OCI-LY1 (cell line): Measurements from ENCODE around the gene MFSD12.

Experiments used
- H2AFZ ChIP-seq: fragments of 200-600 bp; sonication (generic), shearing (Covaris generic); 2 replicates; pipeline ENCODE4 v1.6.0; 2014; ENCODE audit warnings: antibody characterized with exemption, mild to moderate bottlenecking, low read length
- H3F3A ChIP-seq: fragments of 200-600 bp; sonication (generic), shearing (Covaris generic); 2 replicates; pipeline ENCODE4 v1.6.0; 2014; ENCODE audit warnings: mild to moderate bottlenecking, antibody characterized with exemption, low read length, moderate library complexity; ENCODE audit not compliant: insufficient read depth
- H3K27ac ChIP-seq: fragments of 200-600 bp; sonication (generic); 2 replicates; pipeline ENCODE4 v1.5.1; 2014; ENCODE audit warnings: low read length, mixed run types, mild to moderate bottlenecking, low read depth; ENCODE audit not compliant: poor library complexity, severe bottlenecking
- H3K27me3 ChIP-seq: fragments of 200-600 bp; sonication (generic); 2 replicates; pipeline ENCODE4 v1.6.0; 2014; ENCODE audit warnings: antibody characterized with exemption, mild to moderate bottlenecking, low read length, moderate library complexity; ENCODE audit not compliant: insufficient read depth
- H3K36me3 ChIP-seq: fragments of 200-600 bp; sonication (generic); 2 replicates; pipeline ENCODE4 v1.6.1; 2014; ENCODE audit warnings: mild to moderate bottlenecking, antibody characterized with exemption, low read length, moderate library complexity, mixed read lengths; ENCODE audit not compliant: insufficient read depth
- H3K4me1 ChIP-seq: fragments of 200-600 bp; sonication (generic); 2 replicates; pipeline ENCODE4 v1.5.1; 2014; ENCODE audit warnings: mild to moderate bottlenecking, low read length, moderate library complexity; ENCODE audit not compliant: insufficient read depth, severe bottlenecking
- H3K4me2 ChIP-seq: fragments of 200-600 bp; sonication (generic), shearing (Covaris generic); 2 replicates; pipeline ENCODE4 v1.6.1; 2014; ENCODE audit warnings: low read length
- H3K4me3 ChIP-seq: fragments of 200-600 bp; sonication (generic); 2 replicates; pipeline ENCODE4 v1.5.1; 2014; ENCODE audit warnings: low read length, low read depth, mild to moderate bottlenecking, mixed read lengths; ENCODE audit not compliant: poor library complexity, severe bottlenecking
- H3K79me2 ChIP-seq: fragments of 200-600 bp; shearing (Covaris generic); 2 replicates; pipeline ENCODE4 v1.6.1; 2016; ENCODE audit warnings: mixed run types, low read length, mixed read lengths; ENCODE audit not compliant: insufficient read depth
- H3K9ac ChIP-seq: fragments of 200-600 bp; sonication (generic), shearing (Covaris generic); 2 replicates; pipeline ENCODE4 v1.6.1; 2014; ENCODE audit warnings: mild to moderate bottlenecking, low read length, mixed read lengths
- H3K9me2 ChIP-seq: fragments of 200-600 bp; sonication (generic), shearing (Covaris generic); 2 replicates; pipeline ENCODE4 v1.6.1; 2014; ENCODE audit warnings: low read depth, mild to moderate bottlenecking, low read length, mixed read lengths
- H3K9me3 ChIP-seq: fragments of 200-600 bp; shearing (Covaris generic); 2 replicates; pipeline ENCODE4 v1.6.1; 2014; ENCODE audit warnings: low read length, mixed read lengths
- H4K20me1 ChIP-seq: fragments of 200-600 bp; sonication (generic), shearing (Covaris generic); 2 replicates; pipeline ENCODE4 v1.6.0; 2016; ENCODE audit warnings: mild to moderate bottlenecking, low read length; ENCODE audit not compliant: insufficient read depth
- CTCF ChIP-seq: fragments of 200-600 bp; sonication (generic), shearing (Covaris generic); IDR thresholded peaks from 2 replicates; pipeline ENCODE4 v1.5.1; 2017; ENCODE audit warnings: mild to moderate bottlenecking, antibody characterized with exemption, low read length, moderate library complexity, mixed read lengths
- EZH2 ChIP-seq: fragments of 200-600 bp; sonication (generic), shearing (Covaris generic); IDR thresholded peaks from 2 replicates; pipeline ENCODE4 v1.8.0; 2017; ENCODE audit warnings: borderline replicate concordance, mixed run types, mild to moderate bottlenecking, antibody characterized with exemption, low read length, moderate library complexity, mixed read lengths

The MFSD12 gene

DNA sequence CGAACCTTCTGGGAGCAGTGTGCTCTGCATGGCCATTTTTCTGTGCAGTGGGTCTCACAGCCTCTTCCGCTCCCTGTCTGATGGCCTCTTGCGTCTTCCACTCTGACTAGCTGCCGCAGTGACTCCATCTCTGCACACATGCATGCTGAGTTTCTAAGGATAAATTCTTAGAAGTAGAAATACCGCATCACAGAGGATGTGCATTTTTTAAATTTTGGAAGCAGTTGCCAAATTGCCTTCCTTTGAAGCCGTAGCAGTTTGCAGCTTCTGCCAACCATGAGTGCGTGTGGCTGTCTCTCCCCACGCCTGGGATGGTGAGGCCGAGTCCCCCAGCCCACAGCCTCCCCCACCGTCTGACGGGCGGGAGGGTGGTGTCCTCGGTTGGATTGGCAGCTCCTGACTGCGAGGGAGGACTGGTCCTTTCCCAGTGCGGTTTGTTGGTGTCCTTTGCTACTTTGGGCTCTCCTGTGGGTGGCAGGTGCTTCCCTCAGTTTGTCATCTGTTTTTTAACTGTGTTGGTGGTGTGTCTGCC lies 41.4 kb downstream of the MFSD12 start:
- no peaks in the 10 kb centered on the region for H3K27me3 ChIP-seq
- peaks cover 17% of the 10 kb centered on the region; the same call in 1 of the 2 replicates for H3K36me3 ChIP-seq
- no peaks in the 10 kb centered on the region for H4K20me1 ChIP-seq
- peak overlapping the region; percentile 33; the same call in 1 of the 2 replicates for H3K4me2 ChIP-seq
- peaks cover 17% of the 10 kb centered on the region for H3K4me1 ChIP-seq
- no peak overlapping the region for H3K4me3 ChIP-seq
- H3K27ac ChIP-seq = peak overlapping the region; percentile 92
- no peak overlapping the region; the same call in 1 of the 2 replicates for H3K9ac ChIP-seq
- TF ChIP-seq EZH2 (no peak), CTCF (no peak)
- no peak overlapping the region for H2AFZ ChIP-seq
- H3K9me2 ChIP-seq = no peaks in the 10 kb centered on the region
- H3K79me2 ChIP-seq = no peaks in the 10 kb centered on the region
- H3K9me3 ChIP-seq = no peaks in the 10 kb centered on the region
- H3F3A ChIP-seq = no peaks in the 10 kb centered on the region

GRCh38 chr19:3514930-3515329 lies 42.5 kb downstream of the MFSD12 start:
- no peaks in the 10 kb centered on the region for H3F3A ChIP-seq
- no peaks in the 10 kb centered on the region for H4K20me1 ChIP-seq
- H3K27me3 ChIP-seq = no peaks in the 10 kb centered on the region
- peaks cover 14% of the 10 kb centered on the region; the same call in 1 of the 2 replicates for H3K36me3 ChIP-seq
- no peaks in the 10 kb centered on the region for H3K9me2 ChIP-seq
- TF ChIP-seq EZH2 (no peak), CTCF (no peak)
- no peaks in the 10 kb centered on the region for H3K9me3 ChIP-seq
- no peak overlapping the region for H3K4me2 ChIP-seq
- H3K4me1 ChIP-seq = peaks cover 17% of the 10 kb centered on the region
- H2AFZ ChIP-seq = no peak overlapping the region
- no peaks in the 10 kb centered on the region; the same call in 1 of the 2 replicates for H3K79me2 ChIP-seq
- no peak overlapping the region for H3K27ac ChIP-seq
- no peak overlapping the region for H3K9ac ChIP-seq
- no peak overlapping the region for H3K4me3 ChIP-seq

- Histone ChIP-seq H3K27ac (no peak overlapping the region), H3K9me3 (no peaks in the 10 kb centered on the region), H3F3A (no peaks in the 10 kb centered on the region), H3K9me2 (no peaks in the 10 kb centered on the region), H3K36me3 (peaks cover 17% of the 10 kb centered on the region; the same call in 1 of the 2 replicates), H2AFZ (no peak overlapping the region), H3K27me3 (no peaks in the 10 kb centered on the region), H3K79me2 (no peaks in the 10 kb centered on the region; the same call in 1 of the 2 replicates), H3K4me1 (peaks cover 17% of the 10 kb centered on the region), H3K9ac (no peak overlapping the region), H3K4me2 (no peak overlapping the region), H4K20me1 (no peaks in the 10 kb centered on the region), H3K4me3 (no peak overlapping the region)
- TF ChIP-seq EZH2 = no peak
- TF ChIP-seq CTCF = no peak
These were observed 43.9 kb downstream of the MFSD12 start for GRCh38 chr19:3513229-3514140.
